Measurements from ENCODE around the gene ACOXL. TPM values are rescaled to one million over a fixed set of nuclear protein-coding genes. Genes with fewer than 3 reads are reported as not detected.

Gene ACOXL
- total RNA-seq, 3 donors from 2014 or later (not counting 1 experiment from before 2014, with no cell fraction given) = not detected

GRCh38 chr2:111157071-111157661, 424.8 kb downstream of the ACOXL start:
- Histone ChIP-seq H3K4me1 (ENCODE audit: control insufficient read depth, insufficient read depth, low read length) (peaks cover 5% of the 10 kb centered on the region), H3K4me3 (ENCODE audit: low read length) (no peak overlapping the region), H3K27me3 (ENCODE audit: control insufficient read depth, insufficient read depth, low read length) (no peaks in the 10 kb centered on the region), H3K9me3 (ENCODE audit: control insufficient read depth, insufficient read depth, low read length) (no peaks in the 10 kb centered on the region), H3K27ac (ENCODE audit: low read length) (peak overlapping the region; percentile 14), H3K36me3 (ENCODE audit: control insufficient read depth, insufficient read depth, low read length) (peaks cover 16% of the 10 kb centered on the region)
- intact Hi-C loops (cut with micrococcal nuclease) = no loop called here
- Mint-ChIP-seq H3K27me3 (ENCODE audit: low read depth in 2 of 2) (no peaks in the 10 kb centered on the region), H3K4me3 (no peak overlapping the region), H3K27ac (peak overlapping the region in 1 of 2 donors; percentile 38), H3K36me3 (no peaks in the 10 kb centered on the region), H3K4me1 (peaks cover 5 to 18% of the 10 kb centered on the region in 2 donors), H3K9me3 (no peaks in the 10 kb centered on the region)
- WGBS (ENCODE audit: insufficient coverage) = 60% methylated on average over 3 of the region's 5 CpGs
- peak in 1 of 2 donors; percentile 44 for DNase-seq
- ATAC-seq = no peak
- TF ChIP-seq CTCF (IDR thresholded peaks at IDR 0.05) = no peak

GRCh38 chr2:111157798-111158197, 425.4 kb downstream of the ACOXL start:
- no peak for TF ChIP-seq CTCF (IDR thresholded peaks at IDR 0.05)
- ATAC-seq (peak in 1 of 3 donors; percentile 48), DNase-seq (peak in 1 of 2 donors; percentile 28)
- no peak overlapping the region for H3K4me3 ChIP-seq (ENCODE audit: low read length)
- peaks cover 16% of the 10 kb centered on the region for H3K36me3 ChIP-seq (ENCODE audit: control insufficient read depth, insufficient read depth, low read length)
- WGBS (ENCODE audit: insufficient coverage) = 51% methylated on average over 2 of the region's 2 CpGs
- no peaks in the 10 kb centered on the region for H3K27me3 Mint-ChIP-seq (ENCODE audit: low read depth in 2 of 2)
- H3K4me1 ChIP-seq (ENCODE audit: control insufficient read depth, insufficient read depth, low read length) = peaks cover 5% of the 10 kb centered on the region
- intact Hi-C loops (cut with micrococcal nuclease) = no loop called here
- no peaks in the 10 kb centered on the region for H3K9me3 ChIP-seq (ENCODE audit: control insufficient read depth, insufficient read depth, low read length)
- H3K4me1 Mint-ChIP-seq = peaks cover 11 to 24% of the 10 kb centered on the region in 2 donors
- H3K27ac Mint-ChIP-seq = no peak overlapping the region
- no peaks in the 10 kb centered on the region for H3K36me3 Mint-ChIP-seq
- no peaks in the 10 kb centered on the region for H3K9me3 Mint-ChIP-seq
- H3K4me3 Mint-ChIP-seq = no peak overlapping the region
- H3K27ac ChIP-seq (ENCODE audit: low read length) = peak overlapping the region; percentile 14
- H3K27me3 ChIP-seq (ENCODE audit: control insufficient read depth, insufficient read depth, low read length) = no peaks in the 10 kb centered on the region

- no peak for ATAC-seq
- Histone ChIP-seq H3K4me3 (ENCODE audit: low read length) (no peak overlapping the region), H3K9me3 (ENCODE audit: control insufficient read depth, insufficient read depth, low read length) (no peaks in the 10 kb centered on the region), H3K27ac (ENCODE audit: low read length) (no peak overlapping the region), H3K36me3 (ENCODE audit: control insufficient read depth, insufficient read depth, low read length) (peaks cover 14% of the 10 kb centered on the region), H3K4me1 (ENCODE audit: control insufficient read depth, insufficient read depth, low read length) (peaks cover 5% of the 10 kb centered on the region), H3K27me3 (ENCODE audit: control insufficient read depth, insufficient read depth, low read length) (no peaks in the 10 kb centered on the region)
- no peak overlapping the region for H3K4me3 Mint-ChIP-seq
- H3K27ac Mint-ChIP-seq = no peak overlapping the region
- H3K4me1 Mint-ChIP-seq = peaks cover 13 to 28% of the 10 kb centered on the region in 2 donors
- no peaks in the 10 kb centered on the region for H3K27me3 Mint-ChIP-seq (ENCODE audit: low read depth in 2 of 2)
- H3K9me3 Mint-ChIP-seq = no peaks in the 10 kb centered on the region
- intact Hi-C loops (cut with micrococcal nuclease) = no loop called here
- no peaks in the 10 kb centered on the region for H3K36me3 Mint-ChIP-seq
- WGBS (ENCODE audit: insufficient coverage) = 95% methylated on average over 5 of the region's 5 CpGs
- no peak for DNase-seq
- TF ChIP-seq CTCF (IDR thresholded peaks at IDR 0.05) = no peak
Measured at GRCh38 chr2:111159641-111160040, 427.3 kb downstream of the ACOXL start.

GRCh38 chr2:111160758-111161157, 428.4 kb downstream of the ACOXL start:
- peaks cover 13 to 28% of the 10 kb centered on the region in 2 donors for H3K4me1 Mint-ChIP-seq
- no peaks in the 10 kb centered on the region for H3K9me3 Mint-ChIP-seq
- no peak for DNase-seq
- ATAC-seq = no peak
- Histone ChIP-seq H3K36me3 (ENCODE audit: control insufficient read depth, insufficient read depth, low read length) (peaks cover 19% of the 10 kb centered on the region), H3K27ac (ENCODE audit: low read length) (no peak overlapping the region), H3K27me3 (ENCODE audit: control insufficient read depth, insufficient read depth, low read length) (no peaks in the 10 kb centered on the region), H3K4me1 (ENCODE audit: control insufficient read depth, insufficient read depth, low read length) (peaks cover 5% of the 10 kb centered on the region), H3K9me3 (ENCODE audit: control insufficient read depth, insufficient read depth, low read length) (no peaks in the 10 kb centered on the region), H3K4me3 (ENCODE audit: low read length) (no peak overlapping the region)
- no peaks in the 10 kb centered on the region for H3K27me3 Mint-ChIP-seq (ENCODE audit: low read depth in 2 of 2)
- no peak overlapping the region for H3K27ac Mint-ChIP-seq
- TF ChIP-seq CTCF (IDR thresholded peaks at IDR 0.05) = no peak
- intact Hi-C loops (cut with micrococcal nuclease) = no loop called here
- WGBS (ENCODE audit: insufficient coverage) = 85% methylated on average over 3 of the region's 3 CpGs
- no peak overlapping the region for H3K4me3 Mint-ChIP-seq
- no peaks in the 10 kb centered on the region for H3K36me3 Mint-ChIP-seq

Measured in natural killer cell (primary cell).